ENCODE measurements around the gene GPR17.

The GPR17 gene

GRCh38 chr2:127673291-127674069 lies 27.5 kb downstream of the GPR17 start:
- no peak overlapping the region for H2AFZ ChIP-seq (ENCODE audit: insufficient read depth, low read length, poor library complexity)
- no CpG with 5 or more reads among the region's 17 CpGs for WGBS (ENCODE audit: extremely low coverage, insufficient coverage, insufficient read length)
- no peak overlapping the region for H4K91ac ChIP-seq (ENCODE audit: low read depth, low read length)
- peaks cover 4% of the 10 kb centered on the region for H3K9me3 ChIP-seq (ENCODE audit: insufficient read depth, low read depth, low read length)
- no peaks in the 10 kb centered on the region for H3K36me3 ChIP-seq (ENCODE audit: control insufficient read depth in 1 of 2, insufficient read depth in 2 of 2, low read length in 2 of 2)
- peak overlapping the region; percentile 80 for H3K4me2 ChIP-seq (ENCODE audit: low read length)
- H4K8ac ChIP-seq (ENCODE audit: low read depth, low read length), result no peak overlapping the region
- H3K27ac ChIP-seq (ENCODE audit: low read depth, low read length), result no peak overlapping the region
- no peak overlapping the region for H3K23ac ChIP-seq (ENCODE audit: low read length)
- no peak overlapping the region for H4K12ac ChIP-seq (ENCODE audit: low read depth, low read length)
- DNase-seq, result no peak
- no peak overlapping the region for H2BK12ac ChIP-seq (ENCODE audit: low read length)
- no peak overlapping the region for H3K9ac ChIP-seq (ENCODE audit: low read length)
- peaks cover 5% of the 10 kb centered on the region for H3K79me1 ChIP-seq (ENCODE audit: low read length)
- peaks cover 6 to 8% of the 10 kb centered on the region in 2 experiments for H3K4me1 ChIP-seq (ENCODE audit: control insufficient read depth in 1 of 2, insufficient read depth in 2 of 2, low read length in 2 of 2)
- no peak overlapping the region for H2BK5ac ChIP-seq (ENCODE audit: low read depth, low read length, poor library complexity)
- H3K4ac ChIP-seq (ENCODE audit: low read depth, low read length), result no peak overlapping the region
- H3K18ac ChIP-seq (ENCODE audit: low read length), result no peak overlapping the region
- peaks cover 4% of the 10 kb centered on the region for H3K27me3 ChIP-seq (ENCODE audit: insufficient read depth, low read length)
- no peak overlapping the region for H3K14ac ChIP-seq (ENCODE audit: low read length)
- no peak overlapping the region for H2AK5ac ChIP-seq (ENCODE audit: low read length)
- H3K4me3 ChIP-seq (ENCODE audit: low read depth, low read length), result no peak overlapping the region
- peaks cover 3% of the 10 kb centered on the region for H3K79me2 ChIP-seq (ENCODE audit: control insufficient read depth, insufficient read depth, low read length, poor library complexity)
- no peak overlapping the region for H2BK120ac ChIP-seq (ENCODE audit: insufficient read depth, low read length, poor library complexity)

- H2BK120ac ChIP-seq (ENCODE audit: insufficient read depth, low read length, poor library complexity), result peak overlapping the region; percentile 56
- peak overlapping the region; percentile 46 for H4K91ac ChIP-seq (ENCODE audit: low read depth, low read length)
- DNase-seq, result peak in 1 of 2 donors; percentile 41
- H3K14ac ChIP-seq (ENCODE audit: low read length), result peak overlapping the region; percentile 25
- no peaks in the 10 kb centered on the region for H3K36me3 ChIP-seq (ENCODE audit: control insufficient read depth in 1 of 2, insufficient read depth in 2 of 2, low read length in 2 of 2)
- peak overlapping the region; percentile 43 for H2AFZ ChIP-seq (ENCODE audit: insufficient read depth, low read length, poor library complexity)
- peaks cover 5% of the 10 kb centered on the region for H3K79me1 ChIP-seq (ENCODE audit: low read length)
- H3K4ac ChIP-seq (ENCODE audit: low read depth, low read length), result no peak overlapping the region
- no peak overlapping the region for H3K27ac ChIP-seq (ENCODE audit: low read depth, low read length)
- H3K79me2 ChIP-seq (ENCODE audit: control insufficient read depth, insufficient read depth, low read length, poor library complexity), result peaks cover 3% of the 10 kb centered on the region
- peaks cover 4% of the 10 kb centered on the region for H3K27me3 ChIP-seq (ENCODE audit: insufficient read depth, low read length)
- no peak overlapping the region for H2BK5ac ChIP-seq (ENCODE audit: low read depth, low read length, poor library complexity)
- H3K4me3 ChIP-seq (ENCODE audit: low read depth, low read length), result peak overlapping the region; percentile 83
- H3K4me1 ChIP-seq (ENCODE audit: control insufficient read depth in 1 of 2, insufficient read depth in 2 of 2, low read length in 2 of 2), result peaks cover 6 to 8% of the 10 kb centered on the region in 2 experiments
- H3K9ac ChIP-seq (ENCODE audit: low read length), result peak overlapping the region; percentile 68
- peak overlapping the region; percentile 7 for H3K18ac ChIP-seq (ENCODE audit: low read length)
- peaks cover 5% of the 10 kb centered on the region for H3K9me3 ChIP-seq (ENCODE audit: insufficient read depth, low read depth, low read length)
- no peak overlapping the region for H2BK12ac ChIP-seq (ENCODE audit: low read length)
- WGBS (ENCODE audit: extremely low coverage, insufficient coverage, insufficient read length), result no CpG with 5 or more reads among the region's 72 CpGs
- H3K23ac ChIP-seq (ENCODE audit: low read length), result no peak overlapping the region
- peak overlapping the region; percentile 80 for H3K4me2 ChIP-seq (ENCODE audit: low read length)
- H4K12ac ChIP-seq (ENCODE audit: low read depth, low read length), result peak overlapping the region; percentile 54
- H2AK5ac ChIP-seq (ENCODE audit: low read length), result no peak overlapping the region
- H4K8ac ChIP-seq (ENCODE audit: low read depth, low read length), result no peak overlapping the region
Observed at GRCh38 chr2:127674241-127675209, 28.6 kb downstream of the GPR17 start.

- peak within 1 kb of the TSS; percentile 56 for H2BK120ac ChIP-seq (ENCODE audit: insufficient read depth, low read length, poor library complexity)
- H2BK5ac ChIP-seq (ENCODE audit: low read depth, low read length, poor library complexity), result no peak within 1 kb of the TSS
- H3K4me1 ChIP-seq (ENCODE audit: control insufficient read depth in 1 of 2, insufficient read depth in 2 of 2, low read length in 2 of 2), result peaks cover 6 to 8% of the 10 kb centered on the region in 2 experiments
- H3K18ac ChIP-seq (ENCODE audit: low read length), result peak within 1 kb of the TSS; percentile 7
- H3K27me3 ChIP-seq (ENCODE audit: insufficient read depth, low read length), result peaks cover 4% of the 10 kb centered on the region
- peaks cover 5% of the 10 kb centered on the region for H3K9me3 ChIP-seq (ENCODE audit: insufficient read depth, low read depth, low read length)
- peak within 1 kb of the TSS; percentile 83 for H3K4me3 ChIP-seq (ENCODE audit: low read depth, low read length)
- H2AK5ac ChIP-seq (ENCODE audit: low read length), result no peak within 1 kb of the TSS
- H3K23ac ChIP-seq (ENCODE audit: low read length), result no peak within 1 kb of the TSS
- H2AFZ ChIP-seq (ENCODE audit: insufficient read depth, low read length, poor library complexity), result peak within 1 kb of the TSS; percentile 43
- no CpG with 5 or more reads among the region's 56 CpGs for WGBS (ENCODE audit: extremely low coverage, insufficient coverage, insufficient read length)
- no peak within 1 kb of the TSS for H3K4ac ChIP-seq (ENCODE audit: low read depth, low read length)
- H3K27ac ChIP-seq (ENCODE audit: low read depth, low read length), result no peak within 1 kb of the TSS
- H3K4me2 ChIP-seq (ENCODE audit: low read length), result peak within 1 kb of the TSS; percentile 80
- peak within 1 kb of the TSS; percentile 68 for H3K9ac ChIP-seq (ENCODE audit: low read length)
- peak within 1 kb of the TSS; percentile 46 for H4K91ac ChIP-seq (ENCODE audit: low read depth, low read length)
- H3K79me1 ChIP-seq (ENCODE audit: low read length), result peaks cover 5% of the 10 kb centered on the region
- H4K8ac ChIP-seq (ENCODE audit: low read depth, low read length), result no peak within 1 kb of the TSS
- peak within 1 kb of the TSS; percentile 25 for H3K14ac ChIP-seq (ENCODE audit: low read length)
- H3K36me3 ChIP-seq (ENCODE audit: control insufficient read depth in 1 of 2, insufficient read depth in 2 of 2, low read length in 2 of 2), result no peaks in the 10 kb centered on the region
- no peak within 1 kb of the TSS for H2BK12ac ChIP-seq (ENCODE audit: low read length)
- peak within 1 kb of the TSS; percentile 54 for H4K12ac ChIP-seq (ENCODE audit: low read depth, low read length)
- DNase-seq, result peak; percentile 15 to 55
- peaks cover 3% of the 10 kb centered on the region for H3K79me2 ChIP-seq (ENCODE audit: control insufficient read depth, insufficient read depth, low read length, poor library complexity)
Observed at GRCh38 chr2:127675331-127676261, 29.6 kb downstream of the GPR17 start, which contains the start of gene LIMS2. LIMS2 (minus strand) TSS chr2:127675530; CDS start chr2:127675024, 506 bp downstream.

All from trophoblast cell (in vitro differentiated cells and primary cell).